ENCODE results near the gene CACNA1H.
"Not testable (repeated sequence)": the region's sequence is repeated elsewhere in the genome, so short reads cannot be mapped to it uniquely, and the experiment has no call there.

CACNA1H gene

GRCh38 chr16:1213796-1214372, 61.0 kb downstream of the CACNA1H start:
- DNase-seq (ENCODE audit: low read depth): no peak

- DNase-seq (ENCODE audit: low read depth): no peak
Observed at GRCh38 chr16:1214719-1215118, 61.8 kb downstream of the CACNA1H start.

GRCh38 chr16:1215574-1216295, 62.8 kb downstream of the CACNA1H start:
- DNase-seq (ENCODE audit: low read depth): no peak

GRCh38 chr16:1216296-1216619, 63.4 kb downstream of the CACNA1H start:
- DNase-seq (ENCODE audit: low read depth): no peak

- DNase-seq (ENCODE audit: low read depth): no peak
Observed at GRCh38 chr16:1216681-1217400, 63.9 kb downstream of the CACNA1H start.

DNA sequence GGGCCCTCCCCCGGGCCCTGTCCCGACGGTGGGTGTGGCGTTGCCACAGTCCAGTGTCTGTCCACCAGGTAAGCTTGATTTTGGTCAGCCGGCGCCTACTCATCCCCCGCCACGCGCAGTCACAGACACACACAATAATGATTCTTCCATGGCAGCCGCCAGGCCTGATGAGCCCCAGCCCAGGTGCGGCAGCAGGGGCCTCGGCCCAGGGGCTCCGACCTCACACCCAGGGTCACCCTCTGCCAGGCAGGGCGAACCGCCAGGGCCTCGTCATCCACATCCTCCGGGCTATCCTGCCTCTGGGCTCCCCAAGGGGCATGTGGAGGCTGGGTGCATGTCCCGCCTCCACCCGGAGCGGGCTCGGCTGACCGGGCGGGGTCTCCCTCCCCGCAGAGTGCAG, 64.6 kb downstream of the CACNA1H start:
- no peak for DNase-seq (ENCODE audit: low read depth)

DNA sequence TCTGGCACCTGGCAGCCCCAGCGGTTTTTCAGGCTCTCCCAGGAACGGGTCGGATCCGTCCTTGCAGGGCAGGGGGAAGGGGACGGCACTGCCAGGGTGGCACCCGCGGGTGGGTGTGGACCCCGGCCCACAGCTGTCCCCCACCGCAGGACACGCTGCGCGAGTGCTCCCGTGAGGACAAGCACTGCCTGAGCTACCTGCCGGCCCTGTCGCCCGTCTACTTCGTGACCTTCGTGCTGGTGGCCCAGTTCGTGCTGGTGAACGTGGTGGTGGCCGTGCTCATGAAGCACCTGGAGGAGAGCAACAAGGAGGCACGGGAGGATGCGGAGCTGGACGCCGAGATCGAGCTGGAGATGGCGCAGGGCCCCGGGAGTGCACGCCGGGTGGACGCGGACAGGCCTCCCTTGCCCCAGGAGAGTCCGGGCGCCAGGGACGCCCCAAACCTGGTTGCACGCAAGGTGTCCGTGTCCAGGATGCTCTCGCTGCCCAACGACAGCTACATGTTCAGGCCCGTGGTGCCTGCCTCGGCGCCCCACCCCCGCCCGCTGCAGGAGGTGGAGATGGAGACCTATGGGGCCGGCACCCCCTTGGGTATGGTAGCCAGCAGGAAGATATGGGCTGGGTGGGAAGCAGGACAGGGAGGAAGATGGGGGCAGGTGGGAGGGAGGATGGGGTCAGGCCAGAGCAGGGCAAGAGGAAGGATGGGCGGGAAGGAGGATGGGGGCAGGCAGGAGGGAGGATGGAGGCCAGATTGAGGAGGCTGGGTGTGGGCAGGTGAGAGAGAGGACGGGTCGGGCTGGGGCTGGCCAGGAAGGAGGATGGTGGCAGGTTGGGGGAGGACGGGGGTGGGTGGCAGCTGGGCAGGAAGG, 65.4 kb downstream of the CACNA1H start:
- DNase-seq (ENCODE audit: low read depth): no peak

- DNase-seq (ENCODE audit: low read depth): no peak
Observed at GRCh38 chr16:1218930-1219611, 66.2 kb downstream of the CACNA1H start.

GRCh38 chr16:1220098-1220728, 67.3 kb downstream of the CACNA1H start:
- no peak for DNase-seq (ENCODE audit: low read depth)

- no peak for DNase-seq (ENCODE audit: low read depth)
Observed at GRCh38 chr16:1220841-1221627, 68.1 kb downstream of the CACNA1H start.

DNA sequence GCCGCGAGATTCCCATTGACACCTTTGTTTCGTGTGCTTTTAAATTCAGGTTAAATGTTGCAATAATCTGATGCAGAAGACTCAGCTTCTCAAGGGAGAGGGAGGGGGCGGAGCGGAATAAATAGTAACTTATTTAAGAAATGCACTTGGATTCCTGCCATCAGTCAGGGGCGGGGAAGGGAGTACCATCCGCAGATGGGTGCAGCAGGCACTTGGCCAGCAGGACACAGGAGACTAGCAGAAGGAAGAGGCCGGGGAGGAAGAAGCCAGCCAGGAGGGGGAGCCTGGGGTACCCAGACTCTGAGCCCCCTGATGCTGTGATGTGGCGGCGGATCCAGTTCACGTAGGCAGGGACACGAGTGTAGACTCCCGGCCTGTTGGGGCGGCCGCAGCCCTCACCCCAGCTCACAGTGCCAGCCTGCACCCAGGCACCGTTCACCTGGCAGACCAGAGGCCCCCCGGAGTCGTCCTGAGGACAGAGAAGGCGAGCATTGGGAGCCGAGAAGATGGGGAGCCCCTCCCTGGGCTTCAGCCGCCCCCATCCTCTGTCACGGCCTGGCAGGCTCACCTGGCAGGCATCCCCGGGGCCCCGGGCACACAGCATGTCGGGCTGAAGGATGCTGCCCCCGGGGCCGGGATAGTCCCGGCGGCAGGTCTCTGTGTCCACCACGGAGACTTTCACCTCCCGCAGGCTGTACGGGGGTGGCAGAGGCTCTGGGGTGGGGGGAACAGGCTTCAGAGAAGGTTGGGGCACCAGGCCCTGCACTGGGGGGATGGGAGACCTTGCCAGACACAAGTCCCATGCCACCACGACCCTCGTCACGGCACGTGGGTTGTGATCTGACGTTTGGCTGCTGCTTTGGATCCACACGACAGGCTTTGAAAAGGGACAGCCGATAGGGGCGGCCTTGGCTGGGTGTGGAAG, 69.0 kb downstream of the CACNA1H start:
- no peak for DNase-seq (ENCODE audit: low read depth)

DNA sequence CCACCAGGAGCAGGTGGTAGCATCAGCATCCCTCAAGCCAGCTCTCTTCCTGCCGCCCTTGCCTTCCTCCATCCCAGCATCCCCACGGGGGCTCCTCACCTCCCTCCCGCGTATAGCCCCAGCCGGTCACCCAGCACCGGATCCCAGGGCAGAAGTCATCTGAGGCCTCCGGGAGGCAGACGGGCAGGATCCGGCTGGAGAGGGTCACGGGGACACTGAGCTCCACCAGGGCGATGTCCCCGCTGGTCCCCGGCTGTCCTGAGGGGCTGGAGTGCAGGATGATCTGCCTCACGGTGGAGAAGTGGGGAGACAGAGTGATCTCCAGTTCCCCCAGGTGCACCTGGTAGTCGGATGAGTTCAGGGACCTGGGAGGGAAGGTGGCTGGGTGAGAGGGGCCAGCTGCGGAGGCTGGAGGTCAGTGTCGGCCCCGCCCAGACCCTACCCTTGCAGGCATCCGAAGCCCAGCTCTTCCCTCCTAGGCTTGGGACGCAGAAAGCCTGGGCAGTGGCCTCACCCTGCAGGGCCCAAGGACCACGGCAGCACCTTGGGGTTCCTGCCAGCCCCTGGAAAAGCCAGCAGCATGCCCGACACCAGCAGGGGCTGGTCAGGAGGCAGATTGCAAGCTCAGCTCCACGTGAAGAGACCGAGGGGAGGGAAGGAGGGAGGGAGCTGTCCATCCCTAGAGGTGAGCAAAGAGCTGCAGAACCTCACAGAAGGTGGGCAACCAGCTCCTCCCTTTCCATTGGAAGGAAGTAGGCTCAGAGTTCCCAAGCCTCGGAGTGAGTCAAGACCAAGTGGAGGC, 69.8 kb downstream of the CACNA1H start:
- no peak for DNase-seq (ENCODE audit: low read depth)

- no peak for DNase-seq (ENCODE audit: low read depth)
Observed at GRCh38 chr16:1223355-1224214, 70.7 kb downstream of the CACNA1H start.

- DNase-seq (ENCODE audit: low read depth): no peak
Observed at GRCh38 chr16:1224558-1224957, 71.7 kb downstream of the CACNA1H start.

DNA sequence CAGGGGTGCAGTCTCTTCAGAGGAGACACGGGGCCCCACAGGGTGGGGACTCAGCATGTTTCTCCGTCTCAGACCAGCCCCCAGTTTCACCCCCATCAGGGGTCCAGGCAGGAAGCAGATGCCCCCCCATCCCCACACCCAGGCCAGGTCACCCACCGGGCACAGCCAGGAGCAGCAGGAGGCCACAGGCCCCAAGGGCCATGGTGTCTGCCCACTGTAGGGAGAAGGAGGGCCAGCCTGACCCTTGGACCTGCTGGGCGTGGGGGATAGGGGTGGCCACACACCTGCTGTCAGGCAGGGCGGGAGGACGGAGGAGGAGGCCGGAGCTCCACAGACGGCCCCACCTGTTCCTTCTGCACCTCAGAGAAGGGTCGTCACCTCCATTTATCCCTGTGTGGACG, 72.1 kb downstream of the CACNA1H start, which contains the start of gene TPSG1:
TPSG1 (minus strand) TSS at position 218 of the 401 bp plus-strand sequence; CDS start at position 202, 16 bp downstream.
- DNase-seq (ENCODE audit: low read depth): no peak

GRCh38 chr16:1225728-1226311, 72.9 kb downstream of the CACNA1H start:
- not testable (repeated sequence) for DNase-seq (ENCODE audit: low read depth)

DNA sequence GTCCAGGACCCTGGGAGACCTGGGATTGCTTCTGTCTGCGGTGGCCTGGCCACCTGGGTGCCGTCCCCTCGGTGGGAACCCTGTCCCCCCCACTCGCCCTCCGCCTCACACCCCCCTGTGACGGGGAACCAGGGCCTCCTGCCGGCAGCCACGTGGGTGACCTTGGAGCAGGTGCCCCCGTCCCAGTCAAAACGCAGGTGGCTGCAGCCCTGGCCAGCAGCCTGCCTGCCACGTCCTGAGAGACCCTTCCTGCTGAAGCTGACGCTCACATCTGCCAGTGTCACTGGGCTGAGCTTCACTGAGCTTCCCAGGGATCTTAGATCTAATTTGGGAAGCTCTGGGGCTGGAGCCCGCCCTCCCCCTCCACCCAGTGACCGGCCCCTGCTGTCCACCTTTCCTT, 73.8 kb downstream of the CACNA1H start:
- not testable (repeated sequence) for DNase-seq (ENCODE audit: low read depth)

Data from stromal cell of bone marrow (primary cell).